Activated naive CD8-positive, alpha-beta T cell treated with anti-CD3 and anti-CD28 coated beads, Interleukin-2, amount 50 U/mL, for 24 hours (primary cell): ENCODE data around the gene CHFR.
"Not testable (repeated sequence)": the region's sequence is repeated elsewhere in the genome, so short reads cannot be mapped to it uniquely, and the experiment has no call there.

Source experiments
- ATAC-seq: fragments of 150-1000 bp; cut with Tn5 transposase; one replicate; pipeline ENCODE4 v1.10.0; 2021
- DNase-seq: peaks from one replicate; pipeline ENCODE4 v3.0.0; 2021
- H3K27ac Mint-ChIP-seq: one replicate; pipeline ENCODE4 v1.8.0; 2021; ENCODE audit warnings: mild to moderate bottlenecking, mixed read lengths
- H3K27me3 Mint-ChIP-seq: one replicate; pipeline ENCODE4 v1.8.0; 2021; ENCODE audit warnings: mixed read lengths
- H3K36me3 Mint-ChIP-seq: one replicate; pipeline ENCODE4 v1.8.0; 2021; ENCODE audit warnings: low read depth, mixed read lengths
- H3K4me1 Mint-ChIP-seq: one replicate; pipeline ENCODE4 v1.8.0; 2021; ENCODE audit warnings: mixed read lengths
- H3K4me3 Mint-ChIP-seq: one replicate; pipeline ENCODE4 v1.8.0; 2021; ENCODE audit warnings: mild to moderate bottlenecking, moderate library complexity, mixed read lengths
- H3K9me3 Mint-ChIP-seq: one replicate; pipeline ENCODE4 v1.8.0; 2021; ENCODE audit warnings: mixed read lengths

Gene CHFR

GRCh38 chr12:132791940-132792339 lies 95.5 kb downstream of the CHFR start:
- ATAC-seq, H3K9me3 Mint-ChIP-seq, H3K4me1 Mint-ChIP-seq, H3K4me3 Mint-ChIP-seq, DNase-seq, H3K27ac Mint-ChIP-seq, H3K27me3 Mint-ChIP-seq: not testable (repeated sequence)
- peaks cover 41% of the 10 kb centered on the region for H3K36me3 Mint-ChIP-seq

- Mint-ChIP-seq H3K9me3 (no peaks in the 10 kb centered on the region), H3K36me3 (peaks cover 42% of the 10 kb centered on the region), H3K4me3 (no peak overlapping the region), H3K27me3 (no peaks in the 10 kb centered on the region), H3K27ac (no peak overlapping the region), H3K4me1 (no peaks in the 10 kb centered on the region)
- DNase-seq = no peak
- ATAC-seq = no peak
These were observed 98.3 kb downstream of the CHFR start for GRCh38 chr12:132789099-132789471.

GRCh38 chr12:132788375-132789098 lies 98.9 kb downstream of the CHFR start:
- H3K4me3 Mint-ChIP-seq = no peak overlapping the region
- ATAC-seq (no peak), DNase-seq (no peak)
- H3K9me3 Mint-ChIP-seq = no peaks in the 10 kb centered on the region
- peaks cover 42% of the 10 kb centered on the region for H3K36me3 Mint-ChIP-seq
- H3K27ac Mint-ChIP-seq = no peak overlapping the region
- H3K27me3 Mint-ChIP-seq = no peaks in the 10 kb centered on the region
- no peaks in the 10 kb centered on the region for H3K4me1 Mint-ChIP-seq

GRCh38 chr12:132787877-132788276 lies 99.5 kb downstream of the CHFR start:
- Mint-ChIP-seq H3K9me3 (no peaks in the 10 kb centered on the region), H3K36me3 (peaks cover 46% of the 10 kb centered on the region), H3K27ac (no peak overlapping the region), H3K27me3 (no peaks in the 10 kb centered on the region), H3K4me1 (no peaks in the 10 kb centered on the region), H3K4me3 (no peak overlapping the region)
- DNase-seq = no peak
- ATAC-seq = no peak

GRCh38 chr12:132786192-132786591 lies 101.2 kb downstream of the CHFR start:
- ATAC-seq = peak; percentile 33
- H3K27ac Mint-ChIP-seq = no peak overlapping the region
- H3K9me3 Mint-ChIP-seq = no peaks in the 10 kb centered on the region
- H3K4me1 Mint-ChIP-seq = no peaks in the 10 kb centered on the region
- no peak for DNase-seq
- H3K36me3 Mint-ChIP-seq = peaks cover 49% of the 10 kb centered on the region
- no peaks in the 10 kb centered on the region for H3K27me3 Mint-ChIP-seq
- no peak overlapping the region for H3K4me3 Mint-ChIP-seq

GRCh38 chr12:132784580-132784979 lies 102.8 kb downstream of the CHFR start:
- no peak overlapping the region for H3K27ac Mint-ChIP-seq
- DNase-seq (no peak), ATAC-seq (no peak)
- no peaks in the 10 kb centered on the region for H3K27me3 Mint-ChIP-seq
- H3K36me3 Mint-ChIP-seq = peaks cover 58% of the 10 kb centered on the region
- no peaks in the 10 kb centered on the region for H3K9me3 Mint-ChIP-seq
- no peak overlapping the region for H3K4me3 Mint-ChIP-seq
- no peaks in the 10 kb centered on the region for H3K4me1 Mint-ChIP-seq

- ATAC-seq = no peak
- H3K4me3 Mint-ChIP-seq = no peak overlapping the region
- no peaks in the 10 kb centered on the region for H3K27me3 Mint-ChIP-seq
- H3K27ac Mint-ChIP-seq = no peak overlapping the region
- H3K9me3 Mint-ChIP-seq = no peaks in the 10 kb centered on the region
- DNase-seq = no peak
- H3K36me3 Mint-ChIP-seq = peaks cover 59% of the 10 kb centered on the region
- H3K4me1 Mint-ChIP-seq = no peaks in the 10 kb centered on the region
These were observed 103.4 kb downstream of the CHFR start for GRCh38 chr12:132783917-132784531.
